GM23248 (cell line): ENCODE data around the gene FA2H.

ENCODE experiments used
- EZH2 ChIP-seq: fragments of 200-600 bp; sonication (generic); IDR thresholded peaks from 2 replicates; pipeline ENCODE4 v1.6.1; 2018; ENCODE audit warnings: antibody characterized with exemption, mild to moderate bottlenecking; ENCODE audit not compliant: insufficient read depth, poor library complexity, severe bottlenecking
- EZH2phosphoT487 ChIP-seq: fragments of 200-600 bp; sonication (generic); IDR thresholded peaks from 2 replicates; pipeline ENCODE4 v1.6.1; 2018; ENCODE audit warnings: antibody characterized with exemption, moderate library complexity, mild to moderate bottlenecking, low read depth; ENCODE audit not compliant: insufficient read depth

DNA sequence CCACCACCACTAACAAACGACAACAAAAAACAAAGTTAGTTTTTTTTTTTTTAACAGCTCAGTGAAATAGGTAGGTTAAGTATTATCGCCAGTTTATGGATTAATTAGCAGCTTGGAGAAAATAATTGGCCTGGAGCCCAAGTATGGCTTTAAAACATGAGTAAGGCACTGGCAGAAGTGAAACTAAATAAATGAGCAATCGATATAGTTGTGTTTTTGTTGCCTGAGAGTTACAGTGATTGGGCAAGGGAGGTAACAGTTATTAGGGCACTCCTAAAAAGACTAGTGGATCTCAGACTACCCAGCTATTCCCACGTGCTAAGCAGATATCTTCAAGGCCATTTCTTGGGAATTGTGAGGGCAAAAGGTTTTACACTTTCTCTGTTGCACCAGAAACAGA, 76.4 kb downstream of the FA2H start:
- TF ChIP-seq EZH2phosphoT487 (no peak), EZH2 (no peak)
